ENCODE data around the gene RTL1. TPM values are rescaled to one million over a fixed set of nuclear protein-coding genes. Genes with fewer than 3 reads are reported as not detected.

Gene RTL1
- total RNA-seq, 3 donors from 2014 or later = not detected

- Histone ChIP-seq H3K36me3 (no peaks in the 10 kb centered on the region), H3K4me1 (no peaks in the 10 kb centered on the region), H3K27ac (no peak overlapping the region), H3K4me3 (no peak overlapping the region), H3K27me3 (no peaks in the 10 kb centered on the region), H3K9me3 (no peaks in the 10 kb centered on the region)
- intact Hi-C loops (cut with DNase I; ENCODE audit: low total_unique reads) = no loop called here
- no peak for DNase-seq (ENCODE audit: low spot score in 2 of 2)
- TF ChIP-seq, protein P1, sequence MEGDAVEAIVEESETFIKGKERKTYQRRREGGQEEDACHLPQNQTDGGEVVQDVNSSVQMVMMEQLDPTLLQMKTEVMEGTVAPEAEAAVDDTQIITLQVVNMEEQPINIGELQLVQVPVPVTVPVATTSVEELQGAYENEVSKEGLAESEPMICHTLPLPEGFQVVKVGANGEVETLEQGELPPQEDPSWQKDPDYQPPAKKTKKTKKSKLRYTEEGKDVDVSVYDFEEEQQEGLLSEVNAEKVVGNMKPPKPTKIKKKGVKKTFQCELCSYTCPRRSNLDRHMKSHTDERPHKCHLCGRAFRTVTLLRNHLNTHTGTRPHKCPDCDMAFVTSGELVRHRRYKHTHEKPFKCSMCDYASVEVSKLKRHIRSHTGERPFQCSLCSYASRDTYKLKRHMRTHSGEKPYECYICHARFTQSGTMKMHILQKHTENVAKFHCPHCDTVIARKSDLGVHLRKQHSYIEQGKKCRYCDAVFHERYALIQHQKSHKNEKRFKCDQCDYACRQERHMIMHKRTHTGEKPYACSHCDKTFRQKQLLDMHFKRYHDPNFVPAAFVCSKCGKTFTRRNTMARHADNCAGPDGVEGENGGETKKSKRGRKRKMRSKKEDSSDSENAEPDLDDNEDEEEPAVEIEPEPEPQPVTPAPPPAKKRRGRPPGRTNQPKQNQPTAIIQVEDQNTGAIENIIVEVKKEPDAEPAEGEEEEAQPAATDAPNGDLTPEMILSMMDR (IDR thresholded peaks at IDR 0.05) = no peak
- TF ChIP-seq POLR2AphosphoS5 (IDR thresholded peaks at IDR 0.05) = no peak
- TF ChIP-seq POLR2A (IDR thresholded peaks at IDR 0.05) = no peak
These were observed 41.2 kb downstream of the RTL1 start for GRCh38 chr14:100862277-100862676.

- Histone ChIP-seq H3K4me1 (no peaks in the 10 kb centered on the region), H3K36me3 (no peaks in the 10 kb centered on the region), H3K27me3 (no peaks in the 10 kb centered on the region), H3K9me3 (no peaks in the 10 kb centered on the region), H3K27ac (no peak overlapping the region), H3K4me3 (no peak overlapping the region)
- no peak for DNase-seq (ENCODE audit: low spot score in 2 of 2)
- TF ChIP-seq POLR2AphosphoS5 (IDR thresholded peaks at IDR 0.05) (no peak), POLR2A (IDR thresholded peaks at IDR 0.05) (no peak)
- TF ChIP-seq, protein P1 (IDR thresholded peaks at IDR 0.05) = no peak
- intact Hi-C loops (cut with DNase I; ENCODE audit: low total_unique reads) = no loop called here
These were observed 41.6 kb downstream of the RTL1 start for GRCh38 chr14:100861937-100862247.

DNA sequence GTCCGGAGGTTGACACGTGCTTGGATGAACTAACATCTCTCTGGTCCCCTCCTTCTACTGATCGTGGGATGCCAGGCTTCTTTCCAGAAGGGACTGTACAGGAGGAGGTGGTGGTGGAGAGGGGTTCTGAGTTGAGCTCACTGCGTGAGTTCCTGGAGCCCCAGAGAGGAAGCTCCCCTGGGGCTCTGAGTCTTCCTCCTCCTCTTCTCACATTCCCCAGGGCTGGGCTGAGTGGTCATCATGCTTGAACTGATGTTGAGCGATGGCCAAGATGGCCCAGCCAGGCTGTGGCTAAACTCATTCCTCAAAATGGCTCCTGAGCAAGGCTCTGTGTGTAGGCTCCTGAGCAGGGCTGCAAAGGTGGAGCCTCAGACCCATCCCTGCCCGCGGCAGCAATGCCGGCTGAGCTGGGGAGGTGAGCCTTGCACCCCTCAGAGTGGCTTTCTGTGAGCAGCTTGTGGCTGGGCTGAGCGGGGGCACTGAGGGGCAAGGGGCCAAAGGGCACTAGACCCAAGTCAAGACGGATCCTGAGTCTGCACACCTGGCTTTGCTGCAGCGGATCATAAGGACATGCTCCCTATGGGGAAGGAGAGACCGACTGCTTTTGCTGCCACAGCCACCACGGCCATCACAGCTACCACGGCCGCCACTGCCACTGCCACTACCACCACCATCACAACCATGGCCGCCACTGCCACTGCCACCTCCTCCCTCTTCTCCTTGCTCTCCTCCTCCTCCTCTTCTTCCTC, 42.2 kb downstream of the RTL1 start:
- Histone ChIP-seq H3K9me3 (no peaks in the 10 kb centered on the region), H3K27me3 (no peaks in the 10 kb centered on the region), H3K4me1 (no peaks in the 10 kb centered on the region), H3K36me3 (no peaks in the 10 kb centered on the region), H3K4me3 (no peak overlapping the region), H3K27ac (no peak overlapping the region)
- DNase-seq (ENCODE audit: low spot score in 2 of 2) = no peak
- TF ChIP-seq POLR2AphosphoS5 (IDR thresholded peaks at IDR 0.05) = no peak
- intact Hi-C loops (cut with DNase I; ENCODE audit: low total_unique reads) = no loop called here

DNA sequence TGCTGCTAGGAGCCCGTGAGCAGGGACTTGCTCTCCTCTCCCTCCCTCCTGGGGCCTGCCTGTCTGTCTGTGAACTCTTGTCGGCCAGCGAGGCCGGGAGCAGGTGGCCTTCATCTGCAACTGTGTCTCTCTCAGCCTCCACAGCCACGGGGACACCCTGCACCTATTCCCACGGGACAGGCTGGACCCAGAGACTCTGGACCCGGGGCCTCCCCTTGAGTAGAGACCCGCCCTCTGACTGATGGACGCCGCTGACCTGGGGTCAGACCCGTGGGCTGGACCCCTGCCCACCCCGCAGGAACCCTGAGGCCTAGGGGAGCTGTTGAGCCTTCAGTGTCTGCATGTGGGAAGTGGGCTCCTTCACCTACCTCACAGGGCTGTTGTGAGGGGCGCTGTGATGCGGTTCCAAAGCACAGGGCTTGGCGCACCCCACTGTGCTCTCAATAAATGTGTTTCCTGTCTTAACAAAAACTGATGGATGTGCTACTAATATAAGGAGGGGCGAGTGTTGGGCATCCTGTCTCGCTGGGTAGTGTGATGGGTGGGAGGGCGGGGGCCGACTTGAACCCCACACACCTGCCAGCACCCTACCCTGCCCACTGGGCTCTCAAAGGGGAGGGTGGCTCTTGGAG, 42.9 kb downstream of the RTL1 start:
- H3K4me3 ChIP-seq = no peak overlapping the region
- H3K27ac ChIP-seq = no peak overlapping the region
- intact Hi-C loops (cut with DNase I; ENCODE audit: low total_unique reads) = no loop called here
- no peaks in the 10 kb centered on the region for H3K36me3 ChIP-seq
- TF ChIP-seq, protein P1 (IDR thresholded peaks at IDR 0.05) = no peak
- TF ChIP-seq POLR2AphosphoS5 (IDR thresholded peaks at IDR 0.05) (no peak), POLR2A (IDR thresholded peaks at IDR 0.05) (no peak)
- no peaks in the 10 kb centered on the region for H3K27me3 ChIP-seq
- no peaks in the 10 kb centered on the region for H3K4me1 ChIP-seq
- DNase-seq (ENCODE audit: low spot score in 2 of 2) = no peak
- no peaks in the 10 kb centered on the region for H3K9me3 ChIP-seq

GRCh38 chr14:100859781-100860180, 43.7 kb downstream of the RTL1 start:
- no peaks in the 10 kb centered on the region for H3K36me3 ChIP-seq
- H3K4me1 ChIP-seq = no peaks in the 10 kb centered on the region
- TF ChIP-seq POLR2AphosphoS5 (IDR thresholded peaks at IDR 0.05) (no peak), POLR2A (IDR thresholded peaks at IDR 0.05) (no peak)
- TF ChIP-seq, protein P1 (IDR thresholded peaks at IDR 0.05) = no peak
- H3K9me3 ChIP-seq = no peaks in the 10 kb centered on the region
- DNase-seq (ENCODE audit: low spot score in 2 of 2) = no peak
- H3K27ac ChIP-seq = no peak overlapping the region
- no peak overlapping the region for H3K4me3 ChIP-seq
- H3K27me3 ChIP-seq = no peaks in the 10 kb centered on the region
- intact Hi-C loops (cut with DNase I; ENCODE audit: low total_unique reads) = no loop called here

Measured in breast epithelium (tissue), 4 donors.